DOHH2 (cell line): ENCODE measurements around the gene LPCAT2.

Source experiments
- EZH2phosphoT487 ChIP-seq: fragments of 200-600 bp; sonication (generic); IDR thresholded peaks from 2 replicates; pipeline ENCODE4 v1.6.1; 2017; ENCODE audit warnings: borderline replicate concordance, mild to moderate bottlenecking, antibody characterized with exemption, low read length, moderate library complexity, mixed read lengths
- TF ChIP-seq, protein P1 (sequence below): fragments of 200-600 bp; sonication (generic); IDR thresholded peaks from one replicate; pipeline ENCODE4 v1.5.1; 2014; ENCODE audit warnings: antibody characterized with exemption, mild to moderate bottlenecking, low read depth, low read length; ENCODE audit not compliant: poor library complexity, severe bottlenecking

DNA sequence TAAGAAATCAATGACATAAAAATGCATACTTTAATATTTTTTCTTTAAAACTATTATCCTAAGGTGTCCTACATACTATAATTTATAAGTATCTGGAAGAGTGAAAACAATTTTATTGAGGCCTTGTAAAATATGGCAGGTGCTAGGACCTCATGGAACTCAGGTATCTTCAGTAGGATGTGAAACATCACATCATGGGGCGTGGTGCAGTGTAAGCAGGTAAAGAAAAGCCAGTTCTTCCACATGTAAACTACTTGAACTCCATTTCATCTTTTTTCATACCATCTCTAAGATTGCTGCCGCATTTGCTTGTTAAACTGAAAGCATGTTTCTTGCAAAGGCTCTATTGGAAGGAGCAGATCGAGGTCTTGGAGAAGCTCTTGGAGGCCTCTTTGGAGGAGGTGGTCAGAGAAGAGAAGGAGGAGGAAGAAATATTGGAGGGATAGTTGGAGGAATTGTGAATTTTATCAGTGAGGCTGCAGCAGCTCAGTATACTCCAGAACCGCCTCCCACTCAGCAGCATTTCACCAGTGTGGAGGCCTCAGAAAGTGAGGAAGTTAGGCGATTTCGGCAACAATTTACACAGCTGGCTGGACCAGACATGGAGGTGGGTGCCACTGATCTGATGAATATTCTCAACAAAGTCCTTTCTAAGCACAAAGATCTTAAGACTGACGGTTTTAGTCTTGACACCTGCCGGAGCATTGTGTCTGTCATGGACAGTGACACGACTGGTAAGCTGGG lies 57.7 kb downstream of the LPCAT2 start, which contains the start of gene CAPNS2:
- TF ChIP-seq, protein P1, sequence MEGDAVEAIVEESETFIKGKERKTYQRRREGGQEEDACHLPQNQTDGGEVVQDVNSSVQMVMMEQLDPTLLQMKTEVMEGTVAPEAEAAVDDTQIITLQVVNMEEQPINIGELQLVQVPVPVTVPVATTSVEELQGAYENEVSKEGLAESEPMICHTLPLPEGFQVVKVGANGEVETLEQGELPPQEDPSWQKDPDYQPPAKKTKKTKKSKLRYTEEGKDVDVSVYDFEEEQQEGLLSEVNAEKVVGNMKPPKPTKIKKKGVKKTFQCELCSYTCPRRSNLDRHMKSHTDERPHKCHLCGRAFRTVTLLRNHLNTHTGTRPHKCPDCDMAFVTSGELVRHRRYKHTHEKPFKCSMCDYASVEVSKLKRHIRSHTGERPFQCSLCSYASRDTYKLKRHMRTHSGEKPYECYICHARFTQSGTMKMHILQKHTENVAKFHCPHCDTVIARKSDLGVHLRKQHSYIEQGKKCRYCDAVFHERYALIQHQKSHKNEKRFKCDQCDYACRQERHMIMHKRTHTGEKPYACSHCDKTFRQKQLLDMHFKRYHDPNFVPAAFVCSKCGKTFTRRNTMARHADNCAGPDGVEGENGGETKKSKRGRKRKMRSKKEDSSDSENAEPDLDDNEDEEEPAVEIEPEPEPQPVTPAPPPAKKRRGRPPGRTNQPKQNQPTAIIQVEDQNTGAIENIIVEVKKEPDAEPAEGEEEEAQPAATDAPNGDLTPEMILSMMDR = no peak
- no peak for TF ChIP-seq EZH2phosphoT487
